Testis (tissue), 3 donors: ENCODE results near the gene HEATR5B. TPM values are rescaled to one million over a fixed set of nuclear protein-coding genes. Genes with fewer than 3 reads are reported as not detected.
"Not testable (repeated sequence)": the region's sequence is repeated elsewhere in the genome, so short reads cannot be mapped to it uniquely, and the experiment has no call there.

Experiments used
- DNase-seq: peaks from one replicate; pipeline ENCODE4 v3.0.0-alpha.2; 2019
- H3K27ac ChIP-seq, 2 donors: fragments of 200-600 bp; sonication (generic); one replicate each; pipeline ENCODE4 v1.5.1; 2019
- H3K27me3 ChIP-seq: fragments of 200-600 bp; sonication (generic); one replicate; pipeline ENCODE4 v1.5.1; 2019
- H3K36me3 ChIP-seq: fragments of 200-600 bp; sonication (generic); one replicate; pipeline ENCODE4 v1.5.1; 2017; ENCODE audit warnings: low read depth; ENCODE audit errors: missing control alignments
- H3K4me1 ChIP-seq: fragments of 200-600 bp; sonication (generic); one replicate; pipeline ENCODE4 v1.5.1; 2019
- H3K4me3 ChIP-seq, 2 donors: fragments of 200-600 bp; sonication (generic); one replicate each; pipeline ENCODE4 v1.5.1; 2017 to 2019
- H3K9me3 ChIP-seq: fragments of 200-600 bp; sonication (generic); one replicate; pipeline ENCODE4 v1.5.1; 2017
- CTCF ChIP-seq, 3 experiments: fragments of 450-650 bp in 2 of 3; fragments of 200-600 bp in 1 of 3; sonication (generic) in 1 of 3; IDR thresholded peaks; one replicate each; pipeline ENCODE4 v1.5.1; 2016 to 2019; ENCODE audit warnings: antibody characterized with exemption in 3 of 3, mild to moderate bottlenecking in 2 of 3, moderate library complexity in 1 of 3
- POLR2A ChIP-seq: fragments of 450-650 bp; IDR thresholded peaks from one replicate; pipeline ENCODE4 v1.6.1; 2017; ENCODE audit warnings: antibody characterized with exemption, mild to moderate bottlenecking, moderate library complexity
- WGBS, 2 donors: methylation state at CpG; one replicate each; pipeline ENCODE4 v1.1.5; 2018; 5-methylcytosine and 5-hydroxymethylcytosine counted together
- intact Hi-C: fragments of 100-400 bp; cut with DNase I; formaldehyde crosslinking; loops from one replicate; pipeline ENCODE4 v1.15.1; 2023; ENCODE audit warnings: low total_unique reads
- polyA plus RNA-seq: library from polyadenylated mRNA; stranded (reverse); fragments of 350-450 nt; fragmentation: Illumina TruSeq; extraction: RNeasy Lipid Tissue Mini Kit (QIAGEN cat#74804); gene quantifications from one replicate; pipeline ENCODE4 v1.2.3, GENCODE V29; 2014; ENCODE audit warnings: low read depth, low replicate concordance; ENCODE audit not compliant: insufficient read depth
- total RNA-seq, 2 donors: library from RNA; depleted of rRNA; stranded (reverse); fragments of >200 nt; gene quantifications; one replicate each; pipeline ENCODE4 v1.2.3, GENCODE V29; 2016

The HEATR5B gene
- total and polyA plus RNA-seq, 3 donors from 2014 or later: 12.9 to 41.6 (median 35.7) TPM

DNA sequence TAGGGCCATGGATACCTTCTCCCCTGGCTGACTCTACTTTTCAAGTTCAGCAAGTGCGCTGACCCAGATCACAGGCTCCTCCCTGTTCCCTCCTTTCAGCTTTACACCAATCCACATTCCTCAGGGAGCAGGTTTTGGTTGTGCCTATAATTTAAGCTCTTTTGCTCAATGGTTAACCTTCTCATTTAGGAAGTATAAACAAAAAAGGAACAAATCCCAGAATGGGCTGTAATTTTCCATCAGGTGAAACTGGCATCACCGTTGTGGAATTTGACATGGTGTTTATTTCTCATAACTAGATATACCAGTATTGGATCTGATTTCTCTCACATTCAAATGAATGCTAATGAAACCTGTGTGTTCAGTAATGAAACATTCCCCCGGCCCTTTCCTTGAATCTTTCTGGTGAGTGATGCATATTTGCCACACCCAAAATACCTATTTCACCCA, 131.4 kb downstream of the HEATR5B start:
- no peak for DNase-seq
- no peaks in the 10 kb centered on the region for H3K36me3 ChIP-seq
- H3K4me3 ChIP-seq: no peak overlapping the region
- no peak overlapping the region for H3K27ac ChIP-seq
- 84 to 88% methylated on average over 3 of the region's 3 CpGs for WGBS, 2 donors
- peaks cover 7% of the 10 kb centered on the region for H3K4me1 ChIP-seq
- TF ChIP-seq POLR2A (no peak), CTCF (IDR thresholded peaks at IDR 0.05) (no peak)
- no peaks in the 10 kb centered on the region for H3K9me3 ChIP-seq
- intact Hi-C loops: no loop called here
- no peaks in the 10 kb centered on the region for H3K27me3 ChIP-seq

- H3K9me3 ChIP-seq: no peaks in the 10 kb centered on the region
- DNase-seq: no peak
- 90 to 91% methylated on average over 7 of the region's 7 CpGs for WGBS, 2 donors
- no peak overlapping the region for H3K27ac ChIP-seq
- no peak overlapping the region for H3K4me3 ChIP-seq
- intact Hi-C loops: no loop called here
- no peaks in the 10 kb centered on the region for H3K36me3 ChIP-seq
- no peaks in the 10 kb centered on the region for H3K27me3 ChIP-seq
- H3K4me1 ChIP-seq: peaks cover 7% of the 10 kb centered on the region
- no peak for TF ChIP-seq POLR2A
- no peak for TF ChIP-seq CTCF (IDR thresholded peaks at IDR 0.05)
Observed at GRCh38 chr2:36951574-36951973, 132.6 kb downstream of the HEATR5B start.

GRCh38 chr2:36951027-36951518, 133.1 kb downstream of the HEATR5B start:
- intact Hi-C loops: no loop called here
- DNase-seq: no peak
- TF ChIP-seq CTCF (IDR thresholded peaks at IDR 0.05): no peak
- no peak for TF ChIP-seq POLR2A
- H3K36me3 ChIP-seq: no peaks in the 10 kb centered on the region
- peaks cover 7% of the 10 kb centered on the region for H3K4me1 ChIP-seq
- H3K27ac ChIP-seq: no peak overlapping the region
- 66 to 80% methylated on average over 2 of the region's 2 CpGs for WGBS, 2 donors
- no peaks in the 10 kb centered on the region for H3K27me3 ChIP-seq
- no peak overlapping the region for H3K4me3 ChIP-seq
- no peaks in the 10 kb centered on the region for H3K9me3 ChIP-seq

GRCh38 chr2:36949845-36950244, 134.3 kb downstream of the HEATR5B start:
- TF ChIP-seq CTCF (IDR thresholded peaks at IDR 0.05): no peak
- TF ChIP-seq POLR2A: no peak
- Histone ChIP-seq H3K27me3 (no peaks in the 10 kb centered on the region), H3K36me3 (no peaks in the 10 kb centered on the region), H3K4me1 (peaks cover 7% of the 10 kb centered on the region), H3K9me3 (no peaks in the 10 kb centered on the region), H3K4me3 (no peak overlapping the region), H3K27ac (no peak overlapping the region)
- 58 to 74% methylated on average over 1 of the region's 1 CpG for WGBS, 2 donors
- intact Hi-C loops: no loop called here
- DNase-seq: no peak

DNA sequence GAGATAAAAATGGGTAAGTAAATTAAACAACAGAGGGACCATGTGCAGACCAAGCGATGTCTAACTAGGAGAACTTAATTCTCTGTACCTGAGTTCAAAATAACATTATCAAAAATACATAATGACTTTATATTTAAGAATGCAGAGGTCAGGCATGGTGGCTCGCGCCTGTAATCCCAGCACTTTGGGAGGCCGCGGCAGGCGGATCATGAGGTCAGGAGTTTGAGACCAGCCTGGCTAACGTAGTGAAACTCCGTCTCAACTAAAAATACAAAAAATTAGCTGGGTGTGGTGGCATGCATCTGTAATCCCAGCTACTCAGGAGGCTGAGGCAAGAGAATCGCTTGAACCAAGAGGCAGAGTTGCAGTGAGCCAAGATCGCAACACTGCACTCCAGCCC, 138.9 kb downstream of the HEATR5B start:
- H3K4me3 ChIP-seq, H3K36me3 ChIP-seq, H3K4me1 ChIP-seq, H3K27ac ChIP-seq, H3K27me3 ChIP-seq, intact Hi-C loops, DNase-seq, H3K9me3 ChIP-seq: not testable (repeated sequence)
- 93 to 94% methylated on average over 10 of the region's 10 CpGs for WGBS, 2 donors
